Hematopoietic multipotent progenitor cell (in vitro differentiated cells): ENCODE measurements around the gene GPR179. TPM values are rescaled to one million over a fixed set of nuclear protein-coding genes. Genes with fewer than 3 reads are reported as not detected.
A peak's percentile ranks its signal among the peaks of the same experiment; 100 is the strongest.
"Not testable (repeated sequence)": the region's sequence is repeated elsewhere in the genome, so short reads cannot be mapped to it uniquely, and the experiment has no call there.

Source experiments
- DNase-seq, 3 donors: peaks; one replicate each; pipeline ENCODE4 v3.0.0-alpha.2; 2011 to 2015; ENCODE audit warnings: low read depth in 2 of 3, low spot score in 2 of 3
- total RNA-seq: library from RNA; depleted of rRNA; stranded (reverse); fragments of >200 nt; gene quantifications from one replicate; pipeline ENCODE4 v1.2.3, GENCODE V29; 2012

GPR179 gene
- total RNA-seq, 1 donor: under 0.01 TPM

DNA sequence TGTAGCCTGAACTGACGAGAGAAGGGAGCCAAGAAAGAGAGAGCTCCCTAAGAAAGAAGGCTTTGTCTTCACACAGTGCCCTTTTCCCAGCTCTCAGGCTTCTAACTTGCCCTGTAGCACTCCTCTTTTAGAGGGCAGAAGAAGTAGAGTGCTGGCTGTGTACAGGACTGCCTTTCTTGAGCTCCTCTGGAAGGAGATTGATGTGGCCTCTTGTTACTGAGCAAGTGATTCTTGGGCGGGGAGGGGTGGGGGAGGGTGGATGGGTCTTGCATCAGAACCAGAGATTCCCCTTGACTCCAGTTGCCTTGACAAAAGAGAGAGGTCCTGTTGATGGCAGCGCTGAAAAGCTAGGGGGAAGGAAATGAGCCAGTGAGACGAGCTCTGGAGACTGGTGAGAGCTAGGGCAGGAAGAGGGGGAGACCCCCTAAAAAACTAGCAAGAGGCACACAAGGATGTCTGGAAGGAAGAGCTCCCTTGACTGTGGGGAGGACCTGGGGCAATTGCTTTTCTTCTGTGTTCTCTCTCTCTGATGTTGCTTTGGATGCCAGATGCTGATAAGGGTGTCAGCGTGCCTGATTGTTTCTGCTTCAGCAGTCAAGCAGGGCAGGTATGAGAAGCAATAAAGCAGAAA is 18.4 kb downstream of the GPR179 start:
- peak in 2 of 3 donors; percentile 8 to 25 for DNase-seq

DNA sequence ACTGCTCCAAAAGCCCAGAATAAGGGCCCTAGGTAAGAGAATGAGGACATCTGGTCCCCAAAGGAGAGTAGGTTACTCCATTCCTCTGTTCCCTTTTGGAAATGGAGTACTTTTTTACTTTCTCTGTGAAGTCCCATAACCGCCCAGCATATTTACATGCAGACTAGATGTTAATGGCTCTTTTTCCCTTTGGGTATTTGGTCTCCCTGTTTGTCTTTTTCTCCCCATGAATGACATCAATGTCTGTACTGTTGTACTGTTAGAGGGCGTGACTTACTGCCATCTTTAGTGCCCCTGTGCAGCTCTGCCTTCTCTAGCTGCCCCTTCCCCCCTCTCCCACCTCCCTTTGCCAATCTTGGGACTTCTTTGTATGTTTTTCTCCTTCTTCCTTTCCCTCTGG is 19.0 kb downstream of the GPR179 start:
- DNase-seq: no peak

DNA sequence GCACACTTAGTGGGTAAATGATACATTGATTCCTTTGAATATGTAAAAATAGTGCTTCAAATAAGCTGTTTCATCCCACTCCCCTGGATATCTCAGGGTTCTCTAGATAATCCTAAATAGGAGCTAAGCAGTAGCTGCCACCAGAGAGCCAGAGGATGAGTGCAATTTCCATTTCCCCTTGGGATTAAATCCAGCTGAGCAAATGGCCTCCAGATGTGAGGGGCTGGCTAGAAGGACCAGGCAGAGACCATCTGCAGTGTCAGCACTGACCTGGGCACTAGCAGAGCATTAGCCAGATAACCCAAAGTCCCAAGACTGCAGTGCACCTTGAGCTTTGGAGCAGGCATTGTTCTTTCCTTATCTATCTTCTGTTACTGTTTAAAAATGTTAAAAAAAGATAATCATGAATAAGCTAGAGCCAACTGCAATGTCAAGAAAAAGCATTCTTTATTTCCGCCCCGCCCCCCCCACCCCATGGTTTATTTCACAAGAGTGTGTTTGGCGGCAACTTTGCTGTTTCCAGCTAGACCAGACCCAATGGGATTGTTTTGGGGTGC is 19.5 kb downstream of the GPR179 start:
- DNase-seq: no peak

DNA sequence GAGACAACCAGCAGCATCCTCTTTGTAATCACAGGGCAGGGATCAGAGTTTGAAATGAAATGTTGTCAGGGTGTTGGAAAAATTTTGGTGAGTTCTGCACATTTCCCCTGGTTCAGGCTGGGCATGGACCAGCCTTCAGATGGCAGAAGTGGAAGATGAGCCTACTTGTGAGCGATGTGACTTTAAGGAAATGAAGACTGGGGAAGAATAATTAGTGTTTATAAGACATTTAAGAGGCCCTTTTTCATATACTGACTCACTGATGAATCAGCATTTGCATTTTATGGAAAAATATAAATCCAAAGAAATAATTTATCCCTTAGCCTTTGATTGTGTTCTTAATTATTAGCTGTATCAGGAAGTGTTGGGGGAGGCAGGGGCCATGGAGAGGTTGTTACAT is 20.9 kb downstream of the GPR179 start:
- DNase-seq: no peak

DNA sequence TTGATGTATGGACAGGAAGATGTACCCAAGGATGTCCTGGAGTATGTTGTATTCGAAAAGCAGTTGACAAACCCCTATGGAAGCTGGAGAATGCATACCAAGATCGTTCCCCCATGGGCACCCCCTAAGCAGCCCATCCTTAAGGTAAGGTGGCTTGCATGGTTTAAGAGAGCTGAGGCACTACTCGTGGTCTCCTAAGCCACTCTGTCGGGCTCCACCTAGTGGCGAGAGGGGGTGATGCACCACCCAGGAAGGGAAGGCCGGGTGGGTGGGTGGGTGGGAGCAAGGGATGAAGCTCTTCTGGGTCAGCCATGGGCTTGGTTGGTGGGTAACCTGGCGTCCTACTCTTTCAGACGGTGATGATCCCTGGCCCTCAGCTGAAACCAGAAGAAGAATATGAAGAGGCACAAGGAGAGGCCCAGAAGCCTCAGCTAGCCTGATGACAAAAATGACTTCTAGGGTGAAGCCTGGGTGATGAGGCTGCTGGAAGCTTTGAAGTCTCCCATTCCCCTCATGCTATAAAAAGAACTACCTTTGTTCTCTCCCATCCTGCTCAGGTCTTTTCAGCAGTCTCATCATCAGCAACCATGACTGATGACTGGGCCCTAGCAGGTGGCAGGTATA is 21.5 kb downstream of the GPR179 start:
- peak in 2 of 3 donors; percentile 44 to 65 for DNase-seq

DNA sequence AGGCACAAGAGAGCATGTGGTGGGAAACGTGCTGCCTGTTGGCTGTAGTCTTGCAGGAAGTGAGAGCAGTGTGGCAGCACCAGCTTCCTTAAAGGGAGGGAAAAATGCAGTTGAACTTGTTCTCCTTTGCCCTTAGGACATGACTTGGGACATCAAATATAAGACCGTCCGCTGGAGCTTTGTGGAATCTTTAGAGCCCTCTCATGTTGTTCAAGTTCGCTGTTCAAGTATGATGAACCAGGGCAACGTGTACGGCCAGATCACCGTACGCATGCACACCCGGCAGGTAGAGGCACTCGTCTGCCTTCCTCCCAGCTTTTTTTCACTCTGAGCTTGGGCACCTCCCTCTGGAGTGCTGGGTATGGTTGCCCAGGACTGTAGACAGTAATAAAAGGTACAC is 23.3 kb downstream of the GPR179 start:
- DNase-seq: no peak

DNA sequence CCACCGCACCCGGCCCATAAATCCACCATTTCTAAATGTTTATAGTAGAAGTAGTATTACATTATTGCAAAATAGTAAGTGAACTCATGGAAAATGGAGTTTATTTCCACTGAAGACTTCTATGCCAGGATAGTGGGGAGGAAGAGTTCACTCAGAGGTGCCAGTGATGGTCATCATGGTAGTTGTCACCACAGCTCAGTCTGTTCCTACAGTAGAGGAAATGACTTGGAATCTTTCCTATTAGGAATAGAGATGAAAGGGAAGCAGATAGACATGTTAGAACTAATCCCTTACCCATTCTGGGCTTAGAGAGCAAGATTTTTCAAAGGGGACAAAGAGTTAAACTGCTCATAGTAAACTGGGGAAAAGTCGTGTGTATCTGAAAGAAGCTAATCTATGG is 26.7 kb downstream of the GPR179 start:
- DNase-seq: no peak

DNA sequence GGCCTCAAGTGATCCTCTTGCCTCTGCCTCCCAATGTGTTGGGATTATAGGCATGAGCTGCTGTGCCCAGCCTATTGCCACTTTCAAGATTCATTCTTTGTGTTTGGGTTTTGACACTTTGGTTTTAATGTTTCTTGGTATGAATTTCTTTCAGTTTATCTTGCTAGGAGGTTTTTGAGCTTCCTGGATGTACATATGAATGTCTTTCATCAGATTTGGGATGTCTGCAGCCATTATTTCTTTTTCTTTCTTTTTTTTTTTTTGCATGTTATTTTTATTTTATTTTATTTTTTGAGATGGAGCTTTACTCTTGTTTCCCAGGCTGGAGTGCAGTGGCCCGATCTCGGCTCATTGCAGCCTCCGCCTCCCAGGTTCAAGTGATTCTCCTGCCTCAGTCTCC is 28.3 kb downstream of the GPR179 start:
- no peak for DNase-seq

DNA sequence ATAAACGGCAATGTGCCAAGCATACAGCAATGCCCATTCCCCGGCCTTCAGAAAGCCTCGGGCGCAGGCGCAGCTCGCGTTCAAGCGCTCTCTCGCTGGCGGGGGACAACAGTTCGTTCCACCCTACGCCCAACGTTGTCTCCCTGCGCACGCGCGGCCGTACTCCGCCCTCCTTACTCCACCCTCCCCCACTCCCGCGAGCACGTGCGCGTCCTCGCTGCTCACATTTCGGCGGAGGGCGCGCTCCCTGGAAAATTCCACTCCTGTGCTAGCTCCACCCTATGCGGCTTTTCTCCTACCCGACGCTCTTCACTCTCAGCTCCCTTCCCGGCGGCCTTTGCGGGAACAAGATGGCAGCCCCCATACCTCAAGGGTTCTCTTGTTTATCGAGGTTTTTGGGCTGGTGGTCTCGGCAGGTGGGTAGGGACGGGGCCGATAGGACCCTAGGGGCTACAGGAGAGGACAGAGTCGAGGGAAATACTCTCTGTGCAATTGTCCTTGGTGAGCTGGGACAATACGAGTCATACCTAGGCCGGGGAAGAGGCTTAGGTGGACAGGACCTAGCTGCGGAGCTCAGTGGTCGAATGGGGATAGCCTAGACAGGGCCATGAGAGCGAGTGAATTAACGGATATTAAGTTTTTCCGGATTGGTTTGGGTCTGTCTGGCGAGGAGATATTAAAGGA is 46.8 kb downstream of the GPR179 start, which contains the start of gene MRPL45:
TSS of gene MRPL45 (plus strand) at position 335 of the 684 bp plus-strand sequence. CDS start at position 351, 16 bp downstream.
- peak; percentile 88 to 98 (median 97) for DNase-seq

DNA sequence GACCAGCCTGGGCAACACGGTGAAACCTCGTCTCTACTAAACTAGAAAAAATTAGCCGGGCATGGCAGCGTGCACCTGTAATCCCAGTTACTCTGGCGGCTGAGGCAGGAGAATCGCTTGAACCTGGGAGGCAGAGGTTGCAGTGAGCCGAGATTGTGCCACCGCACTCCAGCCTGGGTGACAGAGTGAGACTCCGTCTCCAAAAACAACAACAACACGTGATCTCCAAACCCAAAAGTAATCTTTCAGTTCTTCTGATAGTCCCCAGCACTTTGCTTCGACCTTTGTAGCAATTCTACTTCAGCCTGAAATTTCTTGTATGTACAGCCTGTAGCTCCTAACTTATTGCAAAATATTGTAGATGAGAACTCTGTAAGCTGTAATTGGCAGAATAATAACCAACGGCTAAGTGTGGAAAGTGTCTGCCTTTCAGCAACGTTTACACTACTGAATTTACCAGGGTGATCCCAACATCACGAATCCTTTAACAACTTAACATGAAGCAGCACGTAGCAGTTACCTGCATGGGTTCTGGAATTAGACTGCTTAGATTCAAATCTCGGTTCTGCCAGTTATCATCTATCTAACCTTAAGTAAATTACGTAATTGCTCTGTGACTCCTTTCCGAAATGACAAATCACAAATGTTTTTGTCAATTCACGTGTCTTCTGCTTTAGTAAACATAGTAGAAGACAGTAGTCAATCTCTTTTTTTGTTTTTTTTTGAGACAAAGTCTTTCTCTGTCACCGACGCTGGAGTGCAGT is 48.0 kb downstream of the GPR179 start:
- DNase-seq: not testable (repeated sequence)

DNA sequence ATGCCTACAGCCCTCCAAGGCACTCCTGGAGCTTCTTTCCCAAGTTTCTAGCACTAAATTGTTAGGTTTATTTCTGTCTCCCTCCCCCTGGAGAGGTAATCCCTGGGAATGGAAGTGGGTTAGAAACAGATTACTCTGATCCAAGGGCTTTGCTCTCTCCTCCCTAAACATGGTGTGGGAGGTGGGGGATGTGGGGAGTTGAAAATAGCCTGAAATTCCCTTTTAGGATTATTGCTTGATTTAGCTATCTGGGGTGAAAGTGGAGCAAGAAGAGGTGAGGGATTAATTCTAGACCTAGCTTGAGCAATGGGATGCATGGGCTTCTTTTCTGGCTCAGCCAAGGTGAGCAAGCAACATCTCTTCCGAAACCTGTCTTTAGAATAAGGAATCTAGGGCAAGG is 54.0 kb downstream of the GPR179 start:
- DNase-seq: not testable (repeated sequence)

DNA sequence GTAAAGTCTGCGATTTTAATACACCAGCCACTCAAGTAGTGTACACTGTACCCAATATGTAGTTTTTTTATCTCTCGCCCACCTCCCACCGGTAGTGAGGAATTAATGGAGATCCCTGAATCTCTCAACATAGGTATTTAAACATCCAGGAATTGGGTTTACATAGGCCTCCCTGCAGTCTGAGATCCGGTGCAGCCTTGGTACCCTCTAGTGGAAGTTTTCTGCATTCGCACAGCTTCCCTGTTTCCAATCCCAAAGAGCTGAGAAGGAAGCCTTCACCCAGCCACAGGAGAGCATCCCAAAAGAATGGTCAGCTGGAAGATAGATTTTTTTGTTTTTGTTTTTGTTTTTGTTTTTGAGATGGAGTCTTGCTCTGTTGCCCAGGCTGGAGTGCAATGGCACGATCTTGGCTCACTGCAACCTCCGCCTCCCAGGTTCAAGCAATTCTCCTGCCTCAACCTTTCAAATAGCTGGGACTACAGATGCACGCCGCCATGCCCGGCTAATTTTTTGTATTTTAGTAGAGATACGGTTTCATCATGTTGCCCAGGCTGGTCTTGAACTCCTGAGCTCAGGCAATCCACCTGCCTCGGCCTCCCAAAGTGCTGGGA is 55.4 kb downstream of the GPR179 start:
- DNase-seq: peak in 1 of 3 donors; percentile 21

DNA sequence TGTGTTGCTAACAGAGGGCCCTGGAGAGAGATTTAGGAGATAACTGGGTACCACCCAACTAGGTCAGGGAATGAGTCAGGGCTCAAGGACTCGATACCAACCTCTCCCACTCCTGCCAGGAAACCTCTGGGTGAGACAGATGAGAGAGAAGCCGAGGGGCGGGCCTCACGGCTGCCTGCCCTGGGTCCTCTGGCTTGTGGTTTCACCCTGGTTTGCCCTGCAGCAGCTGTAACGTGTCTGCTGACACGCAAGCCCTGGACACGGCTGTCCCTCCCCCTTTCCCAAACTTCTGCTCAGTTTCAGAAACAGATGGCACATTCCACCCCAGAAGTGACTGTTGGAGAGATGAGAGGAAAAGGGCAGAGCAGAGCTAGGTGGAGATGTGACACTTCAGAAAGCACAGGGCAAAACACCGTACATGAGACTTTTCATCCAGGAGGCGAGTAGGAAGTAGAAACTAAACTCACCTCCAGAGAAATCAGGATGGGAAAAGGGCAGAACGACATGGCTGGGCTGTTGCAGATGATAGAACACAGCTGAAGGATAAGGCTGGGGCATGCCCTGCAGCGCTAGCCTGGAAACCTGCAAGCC is 57.2 kb downstream of the GPR179 start:
- DNase-seq: peak in 1 of 3 donors; percentile 1

DNA sequence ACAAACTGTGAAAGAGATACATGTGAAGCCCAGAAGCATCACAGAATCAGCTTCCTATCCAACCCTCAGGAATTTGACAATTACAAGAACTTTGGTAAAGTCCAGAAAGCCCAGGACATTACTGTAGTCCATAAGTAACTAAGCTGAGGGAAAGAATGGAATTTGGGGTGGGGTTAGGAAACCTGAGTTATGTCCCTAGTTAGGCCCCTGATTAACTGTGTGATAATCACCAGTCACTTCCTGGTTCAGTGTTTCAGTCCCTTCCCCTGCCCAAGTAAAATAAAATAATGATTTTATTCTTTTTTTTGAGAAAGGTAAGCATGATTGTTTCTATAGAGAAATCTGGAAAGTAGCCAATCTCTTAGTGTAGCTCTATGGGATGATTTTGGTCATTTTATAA is 57.8 kb downstream of the GPR179 start:
- not testable (repeated sequence) for DNase-seq

Other genes starting within 250 kb of the GPR179 start
- not detected for gene TBC1D3E, start 216.0 kb downstream of the GPR179 start, total RNA-seq
- gene TBC1D3, start 151.4 kb downstream of the GPR179 start, total RNA-seq: not detected
- gene MRPL45, start 46.8 kb downstream of the GPR179 start, total RNA-seq: 39.6 TPM
- gene SOCS7, start 7.9 kb upstream of the GPR179 start, total RNA-seq: 16.4 TPM
- gene ARHGAP23, start 84.5 kb upstream of the GPR179 start, total RNA-seq: 16.4 TPM